WERI-Rb-1 (cell line): ENCODE results near the gene RRP9.
"Not testable (repeated sequence)": the region's sequence is repeated elsewhere in the genome, so short reads cannot be mapped to it uniquely, and the experiment has no call there.

Experiments used
- DNase-seq: peaks from one replicate; pipeline ENCODE4 v3.0.0-alpha.2; 2020
- H3K27ac ChIP-seq: fragments of 250-450 bp; sonication (Bioruptor Pico); 2 replicates; pipeline ENCODE4 v1.5.1; 2020; ENCODE audit warnings: mild to moderate bottlenecking, moderate library complexity
- H3K27me3 ChIP-seq: fragments of 250-450 bp; sonication (Bioruptor Pico); 2 replicates; pipeline ENCODE4 v1.5.1; 2021; ENCODE audit warnings: mild to moderate bottlenecking, low read depth, moderate library complexity; ENCODE audit not compliant: insufficient read depth, severe bottlenecking
- H3K36me3 ChIP-seq: fragments of 250-450 bp; sonication (Bioruptor Pico); 2 replicates; pipeline ENCODE4 v1.5.1; 2020; ENCODE audit warnings: mild to moderate bottlenecking, moderate library complexity
- H3K4me3 ChIP-seq: 2 replicates; pipeline ENCODE4 v1.5.1; 2011; ENCODE audit warnings: low read depth, mild to moderate bottlenecking, control low read depth, low read length
- H3K9me3 ChIP-seq: fragments of 250-450 bp; sonication (Bioruptor Pico); 2 replicates; pipeline ENCODE4 v1.5.1; 2021; ENCODE audit warnings: mild to moderate bottlenecking, moderate library complexity; ENCODE audit not compliant: severe bottlenecking
- TF ChIP-seq, protein P1 (sequence below): IDR thresholded peaks from 2 replicates; pipeline ENCODE4 v1.5.1; 2011; ENCODE audit warnings: low read depth, mild to moderate bottlenecking, control low read depth, inconsistent platforms, low read length

The RRP9 gene

DNA sequence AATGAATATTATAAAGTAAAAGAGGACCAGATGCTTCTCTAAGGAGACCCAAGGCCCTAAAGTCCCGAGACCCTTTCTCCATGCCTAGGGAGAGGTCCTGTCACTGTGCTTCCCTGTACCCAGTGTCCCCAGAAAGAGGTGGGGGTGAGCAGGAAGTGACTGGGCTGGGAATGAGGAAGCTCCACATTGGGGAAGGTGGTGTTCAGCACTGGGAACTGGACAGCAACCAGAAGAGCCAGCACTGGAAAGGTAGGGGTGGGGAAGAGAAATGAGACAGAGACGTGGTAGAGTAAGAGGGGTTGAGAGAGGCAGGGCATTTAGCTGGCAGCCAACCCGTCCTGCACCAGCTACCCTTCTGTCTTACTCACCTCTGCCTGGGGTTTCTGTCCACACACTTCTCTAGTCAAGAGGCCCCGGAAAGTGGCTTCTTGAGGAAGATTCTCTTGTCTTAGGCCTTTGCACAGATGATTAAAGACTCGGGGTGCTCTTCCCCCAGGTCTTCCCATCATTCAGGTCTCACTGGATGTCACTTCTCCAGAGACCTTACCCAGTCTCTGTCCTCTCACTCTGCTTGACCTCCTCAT, 12.2 kb downstream of the RRP9 start:
- Histone ChIP-seq H3K9me3 (no peaks in the 10 kb centered on the region), H3K27ac (no peak overlapping the region), H3K27me3 (no peaks in the 10 kb centered on the region), H3K4me3 (no peak overlapping the region), H3K36me3 (peaks cover 16% of the 10 kb centered on the region)
- no peak for DNase-seq
- TF ChIP-seq, protein P1, sequence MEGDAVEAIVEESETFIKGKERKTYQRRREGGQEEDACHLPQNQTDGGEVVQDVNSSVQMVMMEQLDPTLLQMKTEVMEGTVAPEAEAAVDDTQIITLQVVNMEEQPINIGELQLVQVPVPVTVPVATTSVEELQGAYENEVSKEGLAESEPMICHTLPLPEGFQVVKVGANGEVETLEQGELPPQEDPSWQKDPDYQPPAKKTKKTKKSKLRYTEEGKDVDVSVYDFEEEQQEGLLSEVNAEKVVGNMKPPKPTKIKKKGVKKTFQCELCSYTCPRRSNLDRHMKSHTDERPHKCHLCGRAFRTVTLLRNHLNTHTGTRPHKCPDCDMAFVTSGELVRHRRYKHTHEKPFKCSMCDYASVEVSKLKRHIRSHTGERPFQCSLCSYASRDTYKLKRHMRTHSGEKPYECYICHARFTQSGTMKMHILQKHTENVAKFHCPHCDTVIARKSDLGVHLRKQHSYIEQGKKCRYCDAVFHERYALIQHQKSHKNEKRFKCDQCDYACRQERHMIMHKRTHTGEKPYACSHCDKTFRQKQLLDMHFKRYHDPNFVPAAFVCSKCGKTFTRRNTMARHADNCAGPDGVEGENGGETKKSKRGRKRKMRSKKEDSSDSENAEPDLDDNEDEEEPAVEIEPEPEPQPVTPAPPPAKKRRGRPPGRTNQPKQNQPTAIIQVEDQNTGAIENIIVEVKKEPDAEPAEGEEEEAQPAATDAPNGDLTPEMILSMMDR, result no peak

DNA sequence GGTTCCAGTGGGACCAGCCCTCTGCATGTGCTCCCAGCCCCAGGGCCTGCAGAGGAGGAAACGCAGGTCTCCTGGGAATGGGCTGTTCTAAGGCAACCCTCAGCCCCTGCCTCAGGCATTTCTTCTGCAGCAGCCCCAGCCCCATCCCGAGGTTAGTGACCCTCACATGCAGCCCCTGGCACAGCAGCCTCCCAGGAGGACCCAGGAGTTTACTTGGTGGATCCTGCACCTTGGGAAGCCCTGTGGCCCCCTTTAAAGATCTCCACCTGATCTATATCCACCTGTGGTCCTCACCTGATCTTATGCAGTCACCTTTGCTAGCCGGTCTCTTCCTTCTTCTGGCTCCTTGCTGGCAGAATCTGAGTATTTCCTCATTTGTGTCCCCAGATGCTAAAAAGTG, 12.7 kb downstream of the RRP9 start:
- DNase-seq, H3K4me3 ChIP-seq, H3K27me3 ChIP-seq, H3K27ac ChIP-seq, H3K9me3 ChIP-seq: not testable (repeated sequence)
- H3K36me3 ChIP-seq, result peaks cover 16% of the 10 kb centered on the region

DNA sequence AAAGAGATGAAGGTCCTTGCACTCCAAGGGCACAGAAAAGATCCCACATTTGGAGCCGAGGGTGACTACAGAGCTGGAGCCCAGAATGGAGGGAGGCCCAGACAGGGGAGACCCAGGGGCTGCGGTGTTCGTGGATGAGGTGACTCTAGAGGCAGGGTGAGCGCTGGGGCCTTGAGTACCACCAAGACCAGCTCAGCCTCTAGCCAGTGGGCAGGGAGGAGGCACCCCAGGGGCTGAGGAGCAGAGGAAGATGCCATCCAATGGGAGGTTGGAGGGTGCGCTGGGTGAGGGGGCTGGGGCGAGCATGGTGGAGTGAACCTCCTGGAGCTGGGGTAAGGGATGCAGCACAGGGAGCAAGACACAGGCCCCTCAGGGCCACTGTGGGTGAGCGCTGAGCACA, 13.3 kb downstream of the RRP9 start:
- Histone ChIP-seq H3K27ac (no peak overlapping the region), H3K4me3 (no peak overlapping the region), H3K9me3 (no peaks in the 10 kb centered on the region), H3K36me3 (peaks cover 11% of the 10 kb centered on the region), H3K27me3 (no peaks in the 10 kb centered on the region)
- DNase-seq, result no peak
- TF ChIP-seq, protein P1, result no peak

DNA sequence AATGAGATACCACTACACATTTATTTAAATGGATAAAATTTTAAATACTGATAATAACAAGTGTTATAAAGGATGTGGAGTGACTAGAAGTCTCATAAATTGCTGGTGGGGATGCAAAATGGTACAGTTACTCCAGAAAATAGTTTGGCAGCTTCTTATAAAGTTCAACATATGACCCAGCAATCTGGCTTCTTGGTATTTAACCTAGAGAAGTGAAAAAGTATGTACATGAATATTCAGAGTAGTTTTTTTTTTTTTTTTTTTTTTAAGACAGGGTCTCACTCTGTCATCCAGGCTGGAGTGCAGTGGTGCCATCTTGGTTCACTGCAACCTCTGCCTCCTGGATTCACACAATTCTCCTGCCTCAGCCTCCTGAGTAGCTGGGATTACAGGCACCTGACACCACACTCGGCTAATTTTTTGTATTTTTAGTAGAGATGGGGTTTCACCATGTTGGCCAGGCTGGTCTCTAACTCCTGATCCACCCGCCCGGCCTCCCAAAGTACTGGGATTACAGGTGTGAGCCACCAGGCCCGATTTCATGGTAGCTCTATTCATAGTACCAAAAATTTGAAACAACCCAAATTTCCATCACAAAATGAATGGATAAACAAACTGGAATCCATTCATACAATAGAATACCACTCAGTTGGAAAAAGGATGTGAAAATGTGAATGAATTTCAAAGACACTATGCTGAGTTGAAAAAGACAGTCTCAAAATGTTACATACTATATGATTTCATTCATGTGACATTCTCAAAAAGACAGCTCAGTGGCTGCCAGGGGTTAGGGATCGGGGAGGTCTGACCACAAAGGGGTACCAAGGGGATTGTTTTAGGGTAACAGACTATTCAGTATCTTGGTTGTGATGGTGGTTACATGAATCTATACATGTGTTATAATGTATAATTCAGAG, 14.4 kb downstream of the RRP9 start:
- TF ChIP-seq, protein P1, result no peak
- no peaks in the 10 kb centered on the region for H3K27me3 ChIP-seq

DNA sequence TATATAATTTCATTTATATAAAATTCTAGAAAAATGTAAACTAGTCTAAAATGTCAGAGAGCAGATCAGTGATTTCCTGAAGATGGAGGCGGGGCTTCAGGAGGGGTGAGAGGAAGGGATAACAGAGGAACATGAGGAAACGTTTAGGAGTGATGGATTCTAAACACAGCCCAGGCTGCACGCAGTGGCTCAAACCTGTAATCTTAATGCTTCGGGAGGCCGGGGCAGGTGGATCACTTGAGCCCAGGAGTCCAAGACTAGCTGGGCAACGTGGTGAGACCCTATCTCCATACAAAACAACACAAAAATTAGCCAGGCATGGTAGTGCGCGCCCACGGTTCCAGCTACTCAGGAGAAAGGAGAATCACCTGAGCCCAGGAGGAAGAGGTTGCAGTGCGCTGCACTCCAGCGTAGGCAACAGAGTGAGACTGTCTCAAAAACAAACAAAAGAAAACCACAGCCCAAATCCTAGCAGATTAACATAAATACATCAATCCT, 20.6 kb downstream of the RRP9 start:
- no peak overlapping the region for H3K27ac ChIP-seq
- TF ChIP-seq, protein P1, result no peak
- no peaks in the 10 kb centered on the region for H3K9me3 ChIP-seq
- H3K4me3 ChIP-seq, result no peak overlapping the region
- DNase-seq, result no peak
- H3K27me3 ChIP-seq, result no peaks in the 10 kb centered on the region
- H3K36me3 ChIP-seq, result no peaks in the 10 kb centered on the region

More for the DNA sequence above, 14.4 kb downstream of the RRP9 start:
- H3K4me3 ChIP-seq, result no peak overlapping the region
- H3K9me3 ChIP-seq, result no peaks in the 10 kb centered on the region
- DNase-seq, result no peak
- peaks cover 6% of the 10 kb centered on the region; the same call in 1 of the 2 replicates for H3K36me3 ChIP-seq
- no peak overlapping the region for H3K27ac ChIP-seq

DNA sequence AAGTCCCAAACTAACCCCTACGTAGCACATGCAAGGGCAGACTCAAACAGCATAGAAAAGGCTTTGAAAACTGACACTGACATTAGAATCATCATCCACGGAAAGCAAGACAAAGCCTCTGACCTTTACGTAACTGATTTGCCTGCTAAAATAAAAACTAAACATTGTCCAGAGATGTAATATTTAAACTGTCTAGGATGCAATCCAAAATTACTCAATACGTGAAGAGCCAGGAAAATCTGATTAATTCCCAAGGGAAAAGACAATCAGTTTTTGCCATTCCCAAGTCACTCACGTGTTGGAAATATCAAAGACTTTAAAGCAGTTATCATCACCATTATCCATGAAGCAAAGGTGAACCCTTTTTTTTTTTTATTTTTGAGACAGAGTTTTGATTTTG, 25.3 kb downstream of the RRP9 start:
- Histone ChIP-seq H3K27me3 (no peaks in the 10 kb centered on the region), H3K4me3 (no peak overlapping the region), H3K27ac (no peak overlapping the region), H3K36me3 (no peaks in the 10 kb centered on the region), H3K9me3 (no peaks in the 10 kb centered on the region)
- TF ChIP-seq, protein P1, result no peak
- no peak for DNase-seq
